Uterus (tissue), 2 donors: Measurements from ENCODE around the gene TFF3.

Experiments
- CTCF ChIP-seq, 4 experiments: fragments of 200-600 bp in 2 of 4; fragments of 450-650 bp in 2 of 4; sonication (generic) in 2 of 4; IDR thresholded peaks; one replicate each; pipeline ENCODE4 v1.5.1; 2016 to 2019; ENCODE audit warnings: antibody characterized with exemption in 4 of 4, mild to moderate bottlenecking in 2 of 4, moderate library complexity in 1 of 4
- POLR2A ChIP-seq, 2 donors: fragments of 450-650 bp; IDR thresholded peaks; one replicate each; pipeline ENCODE4 v1.6.1; 2016; ENCODE audit warnings: antibody characterized with exemption in 2 of 2, mild to moderate bottlenecking in 1 of 2, moderate library complexity in 1 of 2

GRCh38 chr21:42364304-42364865 lies 49.2 kb upstream of the TFF3 start:
- TF ChIP-seq CTCF (IDR thresholded peaks at IDR 0.05) (no peak), POLR2A (IDR thresholded peaks at IDR 0.05) (no peak)
